Measurements from ENCODE around the gene CPSF4.
"Not testable (repeated sequence)": the region's sequence is repeated elsewhere in the genome, so short reads cannot be mapped to it uniquely, and the experiment has no call there.

The CPSF4 gene

GRCh38 chr7:99497766-99498545 lies 59.2 kb downstream of the CPSF4 start:
- DNase-seq, result no peak

- no peak for DNase-seq
These were observed 59.8 kb downstream of the CPSF4 start for GRCh38 chr7:99498546-99498944.

- peak; percentile 18 for DNase-seq
These were observed 60.6 kb downstream of the CPSF4 start for GRCh38 chr7:99499371-99499720.

GRCh38 chr7:99499721-99500636 lies 61.2 kb downstream of the CPSF4 start, which contains the start of gene ZNF394:
TSS of gene ZNF394 (minus strand) at chr7:99500281. CDS start at chr7:99500093, 188 bp downstream.
- peak; percentile 88 for DNase-seq

- DNase-seq, result no peak
These were observed 61.9 kb downstream of the CPSF4 start for GRCh38 chr7:99500637-99501009.

GRCh38 chr7:99501236-99501635 lies 62.5 kb downstream of the CPSF4 start:
- not testable (repeated sequence) for DNase-seq

GRCh38 chr7:99504281-99504602 lies 65.5 kb downstream of the CPSF4 start:
- no peak for DNase-seq

- peak; percentile 97 for DNase-seq
These were observed 66.0 kb downstream of the CPSF4 start, which contains the start of gene ZKSCAN5 for GRCh38 chr7:99504603-99505323. TSS of gene ZKSCAN5 (plus strand) at chr7:99504662. CDS start at chr7:99506045, 1,383 bp downstream.

GRCh38 chr7:99505324-99505662 lies 66.5 kb downstream of the CPSF4 start:
- DNase-seq, result no peak
